ENCODE results near the gene SOS2. TPM values are rescaled to one million over a fixed set of nuclear protein-coding genes. Genes with fewer than 3 reads are reported as not detected.

SOS2 gene
- total RNA-seq (2021; ENCODE audit: unreplicated experiment) (11.7 TPM), Bru-seq, nascent RNA (percentile 84 among the genes with signal in this experiment), BruChase-seq, experiment 1, labeled RNA remaining after a 6-hour chase (percentile 71 among the genes with signal in this experiment), BruChase-seq, experiment 2, labeled RNA remaining after a 2-hour chase (percentile 75 among the genes with signal in this experiment)
- polyA plus RNA-seq (2012), result 3.7 and 4.2 TPM in 2 replicates
- long read RNA-seq, partial matches to known transcripts, result 13 of 18 reads
- long read RNA-seq, other reads (novel, unspliced or antisense), result 5 of 18 reads

DNA sequence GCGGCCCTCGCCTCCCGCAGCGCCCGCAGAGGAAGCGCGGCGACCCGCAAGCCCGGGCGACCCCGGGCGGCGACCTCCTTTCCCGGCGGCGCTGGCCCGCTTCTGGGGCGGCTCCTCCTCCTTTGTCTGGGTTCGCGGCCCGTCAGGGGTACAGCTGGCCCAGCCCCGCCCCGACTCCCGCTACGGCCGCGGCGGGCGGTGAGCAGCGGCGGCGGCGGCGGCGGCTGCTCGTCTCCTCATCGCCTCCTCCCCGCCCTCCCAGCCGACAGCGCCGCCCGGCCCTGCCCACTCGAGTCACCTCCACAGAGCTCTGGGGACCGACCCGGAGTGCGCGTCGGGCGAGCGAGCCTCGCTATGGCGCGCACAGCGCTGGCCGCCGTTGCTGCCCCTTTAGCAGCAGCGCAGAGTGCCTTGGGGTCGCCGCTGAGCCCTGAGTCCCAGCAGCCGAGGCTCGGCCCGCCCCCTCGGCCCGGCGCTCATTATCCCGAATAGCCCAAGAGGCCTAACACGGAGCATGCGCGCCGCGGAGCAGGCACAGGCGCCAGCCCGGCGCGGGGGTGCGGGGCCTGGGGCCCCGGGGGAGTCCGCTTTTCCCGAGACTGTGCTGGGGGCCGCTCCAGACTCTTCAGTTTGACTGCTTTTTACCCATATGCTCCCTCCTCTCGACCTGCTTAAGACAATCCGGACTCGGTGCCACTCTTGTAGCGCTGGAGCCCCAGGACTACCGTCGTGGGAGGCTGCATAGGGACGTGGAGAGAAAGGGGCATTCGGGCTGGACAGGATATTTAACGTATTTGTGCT lies at the start of gene SOS2:
Gene SOS2 (minus strand): TSS at position 104 of the 801 bp plus-strand sequence. CDS start 295 bp downstream, outside the sequence.
- peak; percentile 92 for ATAC-seq
- CTCF ChIA-PET, result no interaction called here
- no peaks in the 10 kb centered on the region for H3K36me3 ChIP-seq (ENCODE audit: control insufficient read depth in 1 of 2, insufficient read depth in 2 of 2, low read length in 2 of 2)
- peaks cover 15 to 21% of the 10 kb centered on the region in 2 experiments; a peak in 3 of 4 replicates for H3K4me1 ChIP-seq (ENCODE audit: control insufficient read depth in 1 of 2, insufficient read depth in 2 of 2, low read length in 2 of 2)
- H3K27ac ChIP-seq (ENCODE audit: low read depth, low read length), result peak within 1 kb of the TSS; percentile 76
- RAD21 ChIA-PET (ENCODE audit: low non-redundant PET in 1 of 2, low total read pairs in 2 of 2, uncharacterized antibody in 2 of 2, unreplicated experiment in 2 of 2), result no interaction called here
- peak; percentile 62 for DNase-seq (ENCODE audit: low read depth, low spot score)
- H3K4me3 ChIP-seq (replicated peaks in 1 of 2; ENCODE audit: low read depth in 1 of 2, low read length in 2 of 2), result peak within 1 kb of the TSS; percentile 76 to 83
- intact Hi-C loops (cut with micrococcal nuclease), result loop anchor here (2.0 kb wide), 1 partner anchor 369 kb away; no protein-coding TSS in a partner anchor
- peak within 1 kb of the TSS; percentile 97 for H3K4me2 ChIP-seq (ENCODE audit: low read length)
- H3K9me2 ChIP-seq (ENCODE audit: insufficient read depth), result no peaks in the 10 kb centered on the region
- no peaks in the 10 kb centered on the region for H3K27me3 ChIP-seq (ENCODE audit: insufficient read depth, low read length)
- H3K79me2 ChIP-seq (ENCODE audit: insufficient read depth, low read length), result peaks cover 26% of the 10 kb centered on the region
- BruUV-seq (replicated peaks), result no TSS peak
- H3K9me3 ChIP-seq (ENCODE audit: control insufficient read depth in 1 of 2, insufficient read depth in 1 of 2, low read depth in 1 of 2, low read length in 2 of 2), result no peaks in the 10 kb centered on the region; a peak in 1 of 4 replicates
- no peaks in the 10 kb centered on the region for H4K20me1 ChIP-seq (ENCODE audit: insufficient read depth)
- POLR2A ChIA-PET, result no interaction called here
- peak within 1 kb of the TSS; percentile 66 for H3K9ac ChIP-seq (ENCODE audit: low read length)
- TF ChIP-seq JUND (IDR thresholded peaks at IDR 0.05) (no peak), POLR2AphosphoS5 (IDR thresholded peaks at IDR 0.05; ENCODE audit: low read depth, low read length) (no peak; the same call in none of the 2 replicates), TCF7L2 (IDR thresholded peaks at IDR 0.05; ENCODE audit: borderline replicate concordance, extremely low read depth, insufficient read depth, insufficient read length) (no peak), ZFX (IDR thresholded peaks at IDR 0.05) (peak; percentile 70), RAD21 (IDR thresholded peaks at IDR 0.05; ENCODE audit: low read depth) (no peak), FOSL1 (IDR thresholded peaks at IDR 0.05; ENCODE audit: low read depth) (no peak), SRF (IDR thresholded peaks at IDR 0.05; ENCODE audit: low read depth) (no peak; the same call in 1 of the 2 replicates), POLR2A (IDR thresholded peaks at IDR 0.05; ENCODE audit: borderline replicate concordance, extremely low read depth, insufficient read depth, insufficient read length) (peak; percentile 62), ELF1 (IDR thresholded peaks at IDR 0.05; ENCODE audit: borderline replicate concordance, low read depth) (no peak), ZNF274 (IDR thresholded peaks at IDR 0.05; ENCODE audit: low read depth, low read length) (no peak), SIN3A (IDR thresholded peaks at IDR 0.05; ENCODE audit: low read depth) (0 out of 2 replicates have a peak, but pooled peaks have one; percentile 51), EZH2phosphoT487 (IDR thresholded peaks at IDR 0.05; ENCODE audit: borderline replicate concordance) (no peak), EGR1 (IDR thresholded peaks at IDR 0.05; ENCODE audit: low read depth) (peak; percentile 71), YY1 (IDR thresholded peaks at IDR 0.05; ENCODE audit: extremely low read depth, insufficient replicate concordance, low read depth, low read length) (peak; percentile 37)
- TF ChIP-seq, protein P1, sequence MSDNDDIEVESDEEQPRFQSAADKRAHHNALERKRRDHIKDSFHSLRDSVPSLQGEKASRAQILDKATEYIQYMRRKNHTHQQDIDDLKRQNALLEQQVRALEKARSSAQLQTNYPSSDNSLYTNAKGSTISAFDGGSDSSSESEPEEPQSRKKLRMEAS (IDR thresholded peaks at IDR 0.05), result 0 out of 2 replicates have a peak, but pooled peaks have one; percentile 38
- TF ChIP-seq, protein P2, sequence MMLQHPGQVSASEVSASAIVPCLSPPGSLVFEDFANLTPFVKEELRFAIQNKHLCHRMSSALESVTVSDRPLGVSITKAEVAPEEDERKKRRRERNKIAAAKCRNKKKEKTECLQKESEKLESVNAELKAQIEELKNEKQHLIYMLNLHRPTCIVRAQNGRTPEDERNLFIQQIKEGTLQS (IDR thresholded peaks at IDR 0.05), result no peak
- TF ChIP-seq, protein P3, sequence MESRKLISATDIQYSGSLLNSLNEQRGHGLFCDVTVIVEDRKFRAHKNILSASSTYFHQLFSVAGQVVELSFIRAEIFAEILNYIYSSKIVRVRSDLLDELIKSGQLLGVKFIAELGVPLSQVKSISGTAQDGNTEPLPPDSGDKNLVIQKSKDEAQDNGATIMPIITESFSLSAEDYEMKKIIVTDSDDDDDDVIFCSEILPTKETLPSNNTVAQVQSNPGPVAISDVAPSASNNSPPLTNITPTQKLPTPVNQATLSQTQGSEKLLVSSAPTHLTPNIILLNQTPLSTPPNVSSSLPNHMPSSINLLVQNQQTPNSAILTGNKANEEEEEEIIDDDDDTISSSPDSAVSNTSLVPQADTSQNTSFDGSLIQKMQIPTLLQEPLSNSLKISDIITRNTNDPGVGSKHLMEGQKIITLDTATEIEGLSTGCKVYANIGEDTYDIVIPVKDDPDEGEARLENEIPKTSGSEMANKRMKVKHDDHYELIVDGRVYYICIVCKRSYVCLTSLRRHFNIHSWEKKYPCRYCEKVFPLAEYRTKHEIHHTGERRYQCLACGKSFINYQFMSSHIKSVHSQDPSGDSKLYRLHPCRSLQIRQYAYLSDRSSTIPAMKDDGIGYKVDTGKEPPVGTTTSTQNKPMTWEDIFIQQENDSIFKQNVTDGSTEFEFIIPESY (IDR thresholded peaks at IDR 0.05; ENCODE audit: extremely low read depth, insufficient replicate concordance, low read length), result no peak
- peak within 1 kb of the TSS; percentile 99 for H2AFZ ChIP-seq (ENCODE audit: low read depth, low read length, poor library complexity, severe bottlenecking)

Data from HCT116 (cell line).